PC-3 (cell line): ENCODE data around the gene KDF1. TPM values are rescaled to one million over a fixed set of nuclear protein-coding genes. Genes with fewer than 3 reads are reported as not detected.

ENCODE experiments used
- ATAC-seq: fragments of 200-7000 bp; cut with Tn5 transposase; 2 replicates; pipeline ENCODE4 v1.9.1; 2020; ENCODE audit warnings: mild to moderate bottlenecking, moderate library complexity
- BruUV-seq: library from RNA; stranded (reverse); fragments of 400-500 nt; replicated peaks from 2 replicates; lab custom pipeline; 2021; lab: Mats Ljungman, UMichigan
- CTCF ChIA-PET: fragments of 300-600 bp; sonication (Branson Sonifier 250); formaldehyde crosslinking; loops from one replicate; lab custom pipeline; 2022; ENCODE audit warnings: antibody characterized with exemption; lab: Charles Lee
- POLR2A ChIA-PET: fragments of 300-600 bp; sonication (Branson Sonifier 250); formaldehyde crosslinking; loops from one replicate; lab custom pipeline; 2022; ENCODE audit warnings: antibody characterized with exemption; ENCODE audit not compliant: unreplicated experiment; lab: Charles Lee
- DNase-seq: peaks from one replicate; pipeline ENCODE4 v3.0.0-alpha.2; 2015
- H2AFZ ChIP-seq: fragments of 300-600 bp; sonication (generic); 2 replicates; pipeline ENCODE4 v1.6.0; 2016; ENCODE audit warnings: antibody characterized with exemption, low read length
- H3F3A ChIP-seq: fragments of 300-600 bp; sonication (generic); one replicate; pipeline ENCODE4 v1.6.0; 2017; ENCODE audit warnings: antibody characterized with exemption, low read length, control low read depth, mild to moderate bottlenecking; ENCODE audit not compliant: unreplicated experiment
- H3K27ac ChIP-seq: fragments of 300-600 bp; sonication (generic); 2 replicates; pipeline ENCODE4 v1.5.1; 2016; ENCODE audit warnings: mild to moderate bottlenecking, low read length
- H3K27me3 ChIP-seq: fragments of 300-600 bp; sonication (generic); 2 replicates; pipeline ENCODE4 v1.6.1; 2016; ENCODE audit warnings: low read length, mixed read lengths
- H3K36me3 ChIP-seq: fragments of 300-600 bp; sonication (generic); 2 replicates; pipeline ENCODE4 v1.6.1; 2016; ENCODE audit warnings: low read depth, mixed run types, low read length, mixed read lengths
- H3K4me1 ChIP-seq: fragments of 300-600 bp; sonication (generic); 2 replicates; pipeline ENCODE4 v1.5.1; 2016; ENCODE audit warnings: low read length; ENCODE audit not compliant: insufficient read depth
- H3K4me2 ChIP-seq: fragments of 300-600 bp; sonication (generic); 2 replicates; pipeline ENCODE4 v1.6.0; 2016; ENCODE audit warnings: low read length
- H3K4me3 ChIP-seq: fragments of 300-600 bp; sonication (generic); 2 replicates; pipeline ENCODE4 v1.5.1; 2016; ENCODE audit warnings: mild to moderate bottlenecking, low read length, mixed read lengths
- H3K79me2 ChIP-seq: fragments of 300-600 bp; sonication (generic); 2 replicates; pipeline ENCODE4 v1.6.1; 2017; ENCODE audit warnings: low read length, mixed read lengths
- H3K9ac ChIP-seq: fragments of 300-600 bp; sonication (generic); 2 replicates; pipeline ENCODE4 v1.6.0; 2016; ENCODE audit warnings: mild to moderate bottlenecking, low read length
- H3K9me2 ChIP-seq: fragments of 300-600 bp; sonication (generic); replicated peaks from 2 replicates; pipeline ENCODE4 v1.6.1; 2016; ENCODE audit warnings: mixed run types, low read length, mixed read lengths
- H3K9me3 ChIP-seq: fragments of 300-600 bp; sonication (generic); 2 replicates; pipeline ENCODE4 v1.6.1; 2016; ENCODE audit warnings: low read length, mixed read lengths
- H4K20me1 ChIP-seq: fragments of 300-600 bp; sonication (generic); 2 replicates; pipeline ENCODE4 v1.6.1; 2016; ENCODE audit warnings: low read length, mixed read lengths
- CTCF ChIP-seq: fragments of 300-600 bp; sonication (generic); conservative IDR thresholded peaks from 2 replicates; pipeline ENCODE4 v1.5.1; 2017; ENCODE audit warnings: antibody characterized with exemption, low read depth, mild to moderate bottlenecking, low read length
- EZH2 ChIP-seq: fragments of 300-600 bp; sonication (generic); IDR thresholded peaks from one replicate; pipeline ENCODE4 v1.6.1; 2017; ENCODE audit warnings: antibody characterized with exemption, mild to moderate bottlenecking, low read length; ENCODE audit not compliant: unreplicated experiment
- EZH2phosphoT487 ChIP-seq: fragments of 300-600 bp; sonication (generic); IDR thresholded peaks from 2 replicates; pipeline ENCODE4 v1.6.1; 2018; ENCODE audit warnings: mild to moderate bottlenecking, antibody characterized with exemption, low read length, borderline replicate concordance
- intact Hi-C: fragments of 100-400 bp; cut with micrococcal nuclease; formaldehyde crosslinking; loops from 2 replicates; pipeline ENCODE4 v1.9.0; 2023
- total RNA-seq: library from RNA; depleted of rRNA; stranded (reverse); fragments of >200 nt; gene quantifications from 2 replicates; pipeline ENCODE4 v1.2.3, GENCODE V29; 2014

The KDF1 gene
- total RNA-seq, 1 experiment from 2014 or later = 22.9 TPM

GRCh38 chr1:26910343-26911160, 49.7 kb downstream of the KDF1 start:
- Histone ChIP-seq H3F3A (peaks cover 5% of the 10 kb centered on the region), H3K9me2 (no peaks in the 10 kb centered on the region), H3K4me2 (no peak overlapping the region), H3K4me3 (no peak overlapping the region), H3K27me3 (no peaks in the 10 kb centered on the region), H3K36me3 (no peaks in the 10 kb centered on the region), H3K79me2 (no peaks in the 10 kb centered on the region), H3K9me3 (no peaks in the 10 kb centered on the region), H3K4me1 (peaks cover 15% of the 10 kb centered on the region), H4K20me1 (no peaks in the 10 kb centered on the region), H3K27ac (no peak overlapping the region), H3K9ac (no peak overlapping the region), H2AFZ (no peak overlapping the region)
- no peak for DNase-seq
- POLR2A ChIA-PET = no interaction called here
- CTCF ChIA-PET = no interaction called here
- intact Hi-C loops = no loop called here
- no peak for ATAC-seq
- no TSS peak for BruUV-seq
- TF ChIP-seq EZH2phosphoT487 (no peak), CTCF (no peak), EZH2 (no peak)

- no TSS peak for BruUV-seq
- Histone ChIP-seq H2AFZ (no peak overlapping the region), H3K4me3 (no peak overlapping the region), H3K79me2 (no peaks in the 10 kb centered on the region), H4K20me1 (no peaks in the 10 kb centered on the region), H3K9ac (no peak overlapping the region), H3K36me3 (no peaks in the 10 kb centered on the region), H3K9me2 (no peaks in the 10 kb centered on the region), H3K4me1 (peaks cover 15% of the 10 kb centered on the region), H3F3A (peaks cover 5% of the 10 kb centered on the region), H3K27ac (no peak overlapping the region), H3K27me3 (no peaks in the 10 kb centered on the region), H3K4me2 (no peak overlapping the region), H3K9me3 (no peaks in the 10 kb centered on the region)
- no peak for TF ChIP-seq CTCF
- no peak for TF ChIP-seq EZH2
- TF ChIP-seq EZH2phosphoT487 = no peak
- ATAC-seq (no peak), DNase-seq (no peak)
- ChIA-PET CTCF (no interaction called here), POLR2A (no interaction called here)
- intact Hi-C loops = no loop called here
Measured at GRCh38 chr1:26909951-26910342, 50.3 kb downstream of the KDF1 start.
